ENCODE data around the gene GALK1.
A peak's percentile ranks its signal among the peaks of the same experiment; 100 is the strongest.

Gene GALK1

GRCh38 chr17:75765981-75766380 is 989 bp upstream of the GALK1 start:
- Histone ChIP-seq H3F3A (ENCODE audit: control insufficient read depth, insufficient read depth) (no peaks in the 10 kb centered on the region), H3K4me1 (ENCODE audit: control insufficient read depth, low read length) (peaks cover 22% of the 10 kb centered on the region), H3K9me2 (replicated peaks; ENCODE audit: control insufficient read depth, low read length) (no peaks in the 10 kb centered on the region), H3K4me3 (ENCODE audit: low read length) (no peak overlapping the region), H3K27ac (ENCODE audit: low read depth, low read length) (no peak overlapping the region), H3K27me3 (ENCODE audit: control insufficient read depth, low read length) (peaks cover 3% of the 10 kb centered on the region; the same call in 1 of the 2 replicates), H3K36me3 (ENCODE audit: control insufficient read depth, low read length) (peaks cover 6% of the 10 kb centered on the region; the same call in 1 of the 2 replicates), H3K4me2 (ENCODE audit: low read length) (no peak overlapping the region), H3K9me3 (ENCODE audit: control insufficient read depth, insufficient read depth, low read length) (no peaks in the 10 kb centered on the region), H3K79me2 (ENCODE audit: control insufficient read depth, low read length) (peaks cover 10% of the 10 kb centered on the region), H4K20me1 (ENCODE audit: control insufficient read depth, insufficient read depth, low read depth, low read length) (no peaks in the 10 kb centered on the region)
- no peak for TF ChIP-seq CTCF (IDR thresholded peaks at IDR 0.05; ENCODE audit: low read depth, low read length, poor library complexity, severe bottlenecking)
- no peak for TF ChIP-seq EZH2phosphoT487 (IDR thresholded peaks at IDR 0.05; ENCODE audit: borderline replicate concordance, low read length)

GRCh38 chr17:75764417-75764710 is 628 bp downstream of the GALK1 start:
- H3K9me2 ChIP-seq (replicated peaks; ENCODE audit: control insufficient read depth, low read length), result no peaks in the 10 kb centered on the region
- peaks cover 22% of the 10 kb centered on the region for H3K4me1 ChIP-seq (ENCODE audit: control insufficient read depth, low read length)
- H3F3A ChIP-seq (ENCODE audit: control insufficient read depth, insufficient read depth), result no peaks in the 10 kb centered on the region
- H3K27me3 ChIP-seq (ENCODE audit: control insufficient read depth, low read length), result peaks cover 3% of the 10 kb centered on the region; the same call in 1 of the 2 replicates
- TF ChIP-seq CTCF (IDR thresholded peaks at IDR 0.05; ENCODE audit: low read depth, low read length, poor library complexity, severe bottlenecking) (peak; percentile 83), EZH2phosphoT487 (IDR thresholded peaks at IDR 0.05; ENCODE audit: borderline replicate concordance, low read length) (no peak)
- peak overlapping the region; percentile 32; the same call in 1 of the 2 replicates for H3K27ac ChIP-seq (ENCODE audit: low read depth, low read length)
- H3K4me2 ChIP-seq (ENCODE audit: low read length), result peak overlapping the region; percentile 93
- no peaks in the 10 kb centered on the region for H4K20me1 ChIP-seq (ENCODE audit: control insufficient read depth, insufficient read depth, low read depth, low read length)
- H3K4me3 ChIP-seq (ENCODE audit: low read length), result peak overlapping the region; percentile 95
- H3K36me3 ChIP-seq (ENCODE audit: control insufficient read depth, low read length), result peaks cover 6% of the 10 kb centered on the region; the same call in 1 of the 2 replicates
- peaks cover 10% of the 10 kb centered on the region for H3K79me2 ChIP-seq (ENCODE audit: control insufficient read depth, low read length)
- no peaks in the 10 kb centered on the region for H3K9me3 ChIP-seq (ENCODE audit: control insufficient read depth, insufficient read depth, low read length)

- H3K36me3 ChIP-seq (ENCODE audit: control insufficient read depth, low read length), result peaks cover 6% of the 10 kb centered on the region; the same call in 1 of the 2 replicates
- no peaks in the 10 kb centered on the region for H4K20me1 ChIP-seq (ENCODE audit: control insufficient read depth, insufficient read depth, low read depth, low read length)
- no peak for TF ChIP-seq CTCF (IDR thresholded peaks at IDR 0.05; ENCODE audit: low read depth, low read length, poor library complexity, severe bottlenecking)
- TF ChIP-seq EZH2phosphoT487 (IDR thresholded peaks at IDR 0.05; ENCODE audit: borderline replicate concordance, low read length), result no peak
- H3K4me3 ChIP-seq (ENCODE audit: low read length), result peak overlapping the region; percentile 95
- peaks cover 10% of the 10 kb centered on the region for H3K79me2 ChIP-seq (ENCODE audit: control insufficient read depth, low read length)
- H3K4me1 ChIP-seq (ENCODE audit: control insufficient read depth, low read length), result peaks cover 22% of the 10 kb centered on the region
- no peaks in the 10 kb centered on the region for H3K9me2 ChIP-seq (replicated peaks; ENCODE audit: control insufficient read depth, low read length)
- 0 out of 2 replicates have a peak overlapping the region, but pooled peaks have one; percentile 32 for H3K27ac ChIP-seq (ENCODE audit: low read depth, low read length)
- no peaks in the 10 kb centered on the region for H3K9me3 ChIP-seq (ENCODE audit: control insufficient read depth, insufficient read depth, low read length)
- peaks cover 3% of the 10 kb centered on the region; the same call in 1 of the 2 replicates for H3K27me3 ChIP-seq (ENCODE audit: control insufficient read depth, low read length)
- H3K4me2 ChIP-seq (ENCODE audit: low read length), result peak overlapping the region; percentile 93
- no peaks in the 10 kb centered on the region for H3F3A ChIP-seq (ENCODE audit: control insufficient read depth, insufficient read depth)
These were observed 1.2 kb downstream of the GALK1 start for GRCh38 chr17:75763613-75764416.

All from DOHH2 (cell line).